ENCODE measurements around the gene ARHGEF11. TPM values are rescaled to one million over a fixed set of nuclear protein-coding genes. Genes with fewer than 3 reads are reported as not detected.

ARHGEF11 gene
- total and polyA plus RNA-seq, 8 donors: 6.6 to 125 (median 32.7) TPM

GRCh38 chr1:156942576-156942975 lies 103.0 kb downstream of the ARHGEF11 start:
- no peak overlapping the region for H3K27ac ChIP-seq
- intact Hi-C loops (cut with DNase I; ENCODE audit: low total_unique reads): no loop called here
- H3K4me1 ChIP-seq: no peaks in the 10 kb centered on the region
- 91 to 95% (median 93%) methylated on average over 7 of the region's 7 CpGs for WGBS, 5 donors
- no peaks in the 10 kb centered on the region for H3K9me3 ChIP-seq
- H3K27me3 ChIP-seq: no peaks in the 10 kb centered on the region
- TF ChIP-seq CTCF (IDR thresholded peaks at IDR 0.05) (no peak), POLR2AphosphoS5 (IDR thresholded peaks at IDR 0.05) (no peak), POLR2A (IDR thresholded peaks at IDR 0.05) (no peak), EP300 (IDR thresholded peaks at IDR 0.05) (no peak)
- no peak for DNase-seq
- no peak overlapping the region for H3K4me3 ChIP-seq
- peaks cover 76 to 100% (median 100%) of the 10 kb centered on the region in 4 donors for H3K36me3 ChIP-seq

- peaks cover 72 to 100% (median 100%) of the 10 kb centered on the region in 4 donors for H3K36me3 ChIP-seq
- 79 to 94% (median 86%) methylated on average over 3 of the region's 3 CpGs for WGBS, 5 donors
- no peak for DNase-seq
Measured at GRCh38 chr1:156942176-156942575, 103.4 kb downstream of the ARHGEF11 start.

GRCh38 chr1:156941675-156942074 lies 103.9 kb downstream of the ARHGEF11 start:
- TF ChIP-seq POLR2AphosphoS5 (IDR thresholded peaks at IDR 0.05) (no peak), POLR2A (IDR thresholded peaks at IDR 0.05) (no peak), EP300 (IDR thresholded peaks at IDR 0.05) (no peak), CTCF (IDR thresholded peaks at IDR 0.05) (no peak)
- no peak overlapping the region for H3K27ac ChIP-seq
- peaks cover 67 to 100% (median 100%) of the 10 kb centered on the region in 4 donors for H3K36me3 ChIP-seq
- no peaks in the 10 kb centered on the region for H3K9me3 ChIP-seq
- no peaks in the 10 kb centered on the region for H3K4me1 ChIP-seq
- intact Hi-C loops (cut with DNase I; ENCODE audit: low total_unique reads): no loop called here
- H3K4me3 ChIP-seq: no peak overlapping the region
- WGBS, 5 donors: 85 to 94% (median 93%) methylated on average over 10 of the region's 10 CpGs
- DNase-seq: no peak
- no peaks in the 10 kb centered on the region for H3K27me3 ChIP-seq

More at GRCh38 chr1:156942176-156942575, 103.4 kb downstream of the ARHGEF11 start:
- Histone ChIP-seq H3K27me3 (no peaks in the 10 kb centered on the region), H3K27ac (no peak overlapping the region), H3K4me3 (no peak overlapping the region), H3K4me1 (no peaks in the 10 kb centered on the region), H3K9me3 (no peaks in the 10 kb centered on the region)
- TF ChIP-seq EP300 (IDR thresholded peaks at IDR 0.05) (no peak), POLR2A (IDR thresholded peaks at IDR 0.05) (no peak), CTCF (IDR thresholded peaks at IDR 0.05) (no peak), POLR2AphosphoS5 (IDR thresholded peaks at IDR 0.05) (no peak)
- intact Hi-C loops (cut with DNase I; ENCODE audit: low total_unique reads): no loop called here

- Histone ChIP-seq H3K36me3 (peaks cover 49 to 100% (median 98%) of the 10 kb centered on the region in 4 donors), H3K9me3 (no peaks in the 10 kb centered on the region), H3K27me3 (no peaks in the 10 kb centered on the region), H3K27ac (no peak overlapping the region), H3K4me3 (no peak overlapping the region), H3K4me1 (no peaks in the 10 kb centered on the region)
- TF ChIP-seq POLR2A (IDR thresholded peaks at IDR 0.05) (no peak), EP300 (IDR thresholded peaks at IDR 0.05) (no peak), POLR2AphosphoS5 (IDR thresholded peaks at IDR 0.05) (no peak), CTCF (IDR thresholded peaks at IDR 0.05) (no peak)
- intact Hi-C loops (cut with DNase I; ENCODE audit: low total_unique reads): no loop called here
- 83 to 92% (median 89%) methylated on average over 3 to 13 of the region's 13 CpGs for WGBS, 5 donors
- DNase-seq: no peak
Measured at GRCh38 chr1:156939786-156940334, 105.7 kb downstream of the ARHGEF11 start.
